Measurements from ENCODE around the gene MAGOH. TPM values are rescaled to one million over a fixed set of nuclear protein-coding genes. Genes with fewer than 3 reads are reported as not detected.
"Not testable (repeated sequence)": the region's sequence is repeated elsewhere in the genome, so short reads cannot be mapped to it uniquely, and the experiment has no call there.

The MAGOH gene
- total RNA-seq (10 to 100 TPM; 54.1 to 61.1 TPM), polyA plus RNA-seq (100 to 1,000 TPM in 2 of 3 donors, 10 to 100 TPM in 1; 99.7 to 116 (median 114) TPM), total RNA-seq (16.7 to 43.5 (median 26.0) reads per million in 6 experiments)

- Mint-ChIP-seq H3K27ac (peak within 1 kb of the TSS; percentile 92 to 99 (median 98)), H3K27me3 (no peaks in the 10 kb centered on the region), H3K9me3 (no peaks in the 10 kb centered on the region), H3K36me3 (peaks cover 0 to 31% (median 0%) of the 10 kb centered on the region in 3 donors), H3K4me3 (peak within 1 kb of the TSS; percentile 94 to 100 (median 97)), H3K4me1 (peaks cover 22 to 37% (median 34%) of the 10 kb centered on the region in 4 donors)
- POLR2A ChIA-PET, result interaction anchor here (2.4 kb wide), 1 partner anchor 18 kb away, joined by 28 read pairs; the partner anchor contains the start of gene CZIB
- peak; percentile 87 to 97 (median 94) for DNase-seq
- ATAC-seq, result peak; percentile 97 to 98
Observed at GRCh38 chr1:53238197-53239155, at the start of gene MAGOH. MAGOH (minus strand) TSS chr1:53238518; CDS start chr1:53238448, 70 bp downstream.

- ATAC-seq, result no peak
- Mint-ChIP-seq H3K27me3 (no peaks in the 10 kb centered on the region), H3K36me3 (peaks cover 0 to 4% (median 3%) of the 10 kb centered on the region in 3 donors), H3K9me3 (no peaks in the 10 kb centered on the region), H3K4me3 (no peak overlapping the region), H3K27ac (peak overlapping the region in 1 of 10 donors; percentile 39), H3K4me1 (peaks cover 0 to 3% (median 0%) of the 10 kb centered on the region in 4 donors)
- POLR2A ChIA-PET, result no interaction called here
- DNase-seq, result no peak
Observed at GRCh38 chr1:53286955-53287354, 48.6 kb upstream of the MAGOH start.

GRCh38 chr1:53285969-53286760 is 47.8 kb upstream of the MAGOH start:
- ATAC-seq (no peak), DNase-seq (no peak)
- Mint-ChIP-seq H3K4me3 (no peak overlapping the region), H3K9me3 (no peaks in the 10 kb centered on the region), H3K27me3 (no peaks in the 10 kb centered on the region), H3K4me1 (peaks cover 0 to 3% (median 0%) of the 10 kb centered on the region in 4 donors), H3K27ac (peak overlapping the region in 1 of 10 donors; percentile 39), H3K36me3 (peaks cover 0 to 4% (median 3%) of the 10 kb centered on the region in 3 donors)
- POLR2A ChIA-PET, result no interaction called here

- no peaks in the 10 kb centered on the region for H3K9me3 Mint-ChIP-seq
- no peaks in the 10 kb centered on the region for H3K27me3 Mint-ChIP-seq
- H3K36me3 Mint-ChIP-seq, result peaks cover 0 to 4% (median 3%) of the 10 kb centered on the region in 3 donors
- H3K27ac Mint-ChIP-seq, result no peak overlapping the region
- peaks cover 0 to 3% (median 0%) of the 10 kb centered on the region in 4 donors for H3K4me1 Mint-ChIP-seq
- DNase-seq (no peak), ATAC-seq (no peak)
- POLR2A ChIA-PET, result no interaction called here
- H3K4me3 Mint-ChIP-seq, result no peak overlapping the region
Observed at GRCh38 chr1:53285546-53285945, 47.2 kb upstream of the MAGOH start.

- ATAC-seq (no peak), DNase-seq (no peak)
- Mint-ChIP-seq H3K9me3 (no peaks in the 10 kb centered on the region), H3K4me3 (no peak overlapping the region), H3K4me1 (peaks cover 0 to 3% (median 0%) of the 10 kb centered on the region in 4 donors), H3K36me3 (peaks cover 0 to 4% (median 3%) of the 10 kb centered on the region in 3 donors), H3K27me3 (no peaks in the 10 kb centered on the region), H3K27ac (no peak overlapping the region)
- POLR2A ChIA-PET, result no interaction called here
Observed at GRCh38 chr1:53284224-53285020, 46.1 kb upstream of the MAGOH start.

- H3K27me3 Mint-ChIP-seq, H3K4me3 Mint-ChIP-seq, H3K27ac Mint-ChIP-seq, H3K9me3 Mint-ChIP-seq, ATAC-seq, H3K4me1 Mint-ChIP-seq, POLR2A ChIA-PET, H3K36me3 Mint-ChIP-seq, DNase-seq: not testable (repeated sequence)
Observed at GRCh38 chr1:53283156-53283555, 44.8 kb upstream of the MAGOH start.

- no peak for ATAC-seq
- Mint-ChIP-seq H3K27me3 (no peaks in the 10 kb centered on the region), H3K4me3 (no peak overlapping the region), H3K4me1 (peaks cover 0 to 3% (median 2%) of the 10 kb centered on the region in 4 donors), H3K36me3 (no peaks in the 10 kb centered on the region), H3K27ac (peak overlapping the region in 3 of 10 donors; percentile 19 to 62 (median 47)), H3K9me3 (no peaks in the 10 kb centered on the region)
- no peak for DNase-seq
- POLR2A ChIA-PET, result no interaction called here
Observed at GRCh38 chr1:53281133-53281532, 42.8 kb upstream of the MAGOH start.

GRCh38 chr1:53280496-53280895 is 42.2 kb upstream of the MAGOH start:
- Mint-ChIP-seq H3K4me3 (no peak overlapping the region), H3K4me1 (peaks cover 0 to 3% (median 2%) of the 10 kb centered on the region in 4 donors), H3K36me3 (no peaks in the 10 kb centered on the region), H3K27me3 (no peaks in the 10 kb centered on the region), H3K27ac (peak overlapping the region in 1 of 10 donors; percentile 62), H3K9me3 (no peaks in the 10 kb centered on the region)
- DNase-seq (no peak), ATAC-seq (no peak)
- POLR2A ChIA-PET, result no interaction called here

- no peak overlapping the region for H3K4me3 Mint-ChIP-seq
- H3K36me3 Mint-ChIP-seq, result no peaks in the 10 kb centered on the region
Observed at GRCh38 chr1:53279296-53280200, 41.2 kb upstream of the MAGOH start.

GRCh38 chr1:53278298-53278725 is 40.0 kb upstream of the MAGOH start:
- no peaks in the 10 kb centered on the region for H3K9me3 Mint-ChIP-seq
- H3K27ac Mint-ChIP-seq, result peak overlapping the region in 5 of 10 donors; percentile 53 to 82 (median 76)
- peak; percentile 68 to 86 for ATAC-seq
- no peak overlapping the region for H3K4me3 Mint-ChIP-seq
- DNase-seq, result peak; percentile 34 to 76 (median 67)
- no peaks in the 10 kb centered on the region for H3K27me3 Mint-ChIP-seq
- POLR2A ChIA-PET, result interaction anchor here (0.6 to 1.9 kb wide), 5 partner anchors 76 to 997 kb away, joined by 3 to 7 read pairs (median 3); no protein-coding TSS in a partner anchor
- peaks cover 0 to 5% (median 0%) of the 10 kb centered on the region in 3 donors for H3K36me3 Mint-ChIP-seq
- peaks cover 0 to 3% (median 2%) of the 10 kb centered on the region in 4 donors for H3K4me1 Mint-ChIP-seq

More at GRCh38 chr1:53279296-53280200, 41.2 kb upstream of the MAGOH start:
- ATAC-seq (no peak), DNase-seq (no peak)
- H3K9me3 Mint-ChIP-seq, result no peaks in the 10 kb centered on the region
- H3K27ac Mint-ChIP-seq, result peak overlapping the region in 1 of 10 donors; percentile 34
- peaks cover 0 to 3% (median 2%) of the 10 kb centered on the region in 4 donors for H3K4me1 Mint-ChIP-seq
- POLR2A ChIA-PET, result interaction anchor here (0.7 to 1.9 kb wide), 2 partner anchors 77 to 114 kb away, joined by 3 to 7 read pairs; no protein-coding TSS in a partner anchor
- H3K27me3 Mint-ChIP-seq, result no peaks in the 10 kb centered on the region

GRCh38 chr1:53277326-53277725 is 39.0 kb upstream of the MAGOH start:
- DNase-seq (no peak), ATAC-seq (no peak)
- Mint-ChIP-seq H3K4me1 (peaks cover 0 to 3% (median 2%) of the 10 kb centered on the region in 4 donors), H3K27me3 (no peaks in the 10 kb centered on the region), H3K27ac (no peak overlapping the region), H3K36me3 (peaks cover 0 to 5% (median 0%) of the 10 kb centered on the region in 3 donors), H3K9me3 (no peaks in the 10 kb centered on the region), H3K4me3 (no peak overlapping the region)
- POLR2A ChIA-PET, result no interaction called here

All from naive thymus-derived CD8-positive, alpha-beta T cell (primary cell).